ENCODE measurements around the gene AP4S1.
"Not testable (repeated sequence)": the region's sequence is repeated elsewhere in the genome, so short reads cannot be mapped to it uniquely, and the experiment has no call there.

- TF ChIP-seq, protein P1, sequence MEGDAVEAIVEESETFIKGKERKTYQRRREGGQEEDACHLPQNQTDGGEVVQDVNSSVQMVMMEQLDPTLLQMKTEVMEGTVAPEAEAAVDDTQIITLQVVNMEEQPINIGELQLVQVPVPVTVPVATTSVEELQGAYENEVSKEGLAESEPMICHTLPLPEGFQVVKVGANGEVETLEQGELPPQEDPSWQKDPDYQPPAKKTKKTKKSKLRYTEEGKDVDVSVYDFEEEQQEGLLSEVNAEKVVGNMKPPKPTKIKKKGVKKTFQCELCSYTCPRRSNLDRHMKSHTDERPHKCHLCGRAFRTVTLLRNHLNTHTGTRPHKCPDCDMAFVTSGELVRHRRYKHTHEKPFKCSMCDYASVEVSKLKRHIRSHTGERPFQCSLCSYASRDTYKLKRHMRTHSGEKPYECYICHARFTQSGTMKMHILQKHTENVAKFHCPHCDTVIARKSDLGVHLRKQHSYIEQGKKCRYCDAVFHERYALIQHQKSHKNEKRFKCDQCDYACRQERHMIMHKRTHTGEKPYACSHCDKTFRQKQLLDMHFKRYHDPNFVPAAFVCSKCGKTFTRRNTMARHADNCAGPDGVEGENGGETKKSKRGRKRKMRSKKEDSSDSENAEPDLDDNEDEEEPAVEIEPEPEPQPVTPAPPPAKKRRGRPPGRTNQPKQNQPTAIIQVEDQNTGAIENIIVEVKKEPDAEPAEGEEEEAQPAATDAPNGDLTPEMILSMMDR (IDR thresholded peaks at IDR 0.05) = not testable (repeated sequence)
- TF ChIP-seq POLR2A (IDR thresholded peaks at IDR 0.05) = not testable (repeated sequence)
Observed at GRCh38 chr14:31042893-31043292, 17.4 kb downstream of the AP4S1 start.

Measured in stomach (tissue), 4 donors.